HepG2 (cell line): Measurements from ENCODE around the gene HNRNPUL2. TPM values are rescaled to one million over a fixed set of nuclear protein-coding genes. Genes with fewer than 3 reads are reported as not detected.
A peak's percentile ranks its signal among the peaks of the same experiment; 100 is the strongest.

Experiments
- ARNT2 ChIP-seq: sonication (generic); formaldehyde crosslinking; IDR thresholded peaks from 2 replicates; pipeline ENCODE4 v1.8.0; 2022; ENCODE audit warnings: mild to moderate bottlenecking, low read depth, missing genetic modification reagents, moderate library complexity
- FOSL2 ChIP-seq: sonication (generic); formaldehyde crosslinking; IDR thresholded peaks from 2 replicates; pipeline ENCODE4 v1.4.0; 2020; ENCODE audit warnings: missing genetic modification reagents
- FOXK2 ChIP-seq: fragments of 450-650 bp; IDR thresholded peaks from 2 replicates; pipeline ENCODE4 v1.6.1; 2016
- KLF9 ChIP-seq: IDR thresholded peaks from 2 replicates; pipeline ENCODE4 v1.6.1; 2016; ENCODE audit warnings: low read depth
- MYNN ChIP-seq: sonication (generic); formaldehyde crosslinking; IDR thresholded peaks from 2 replicates; pipeline ENCODE4 v1.4.0; 2020; ENCODE audit warnings: mild to moderate bottlenecking, low read depth, missing genetic modification reagents
- POLR2A ChIP-seq, 2 experiments: IDR thresholded peaks; 2 replicates each; pipeline ENCODE4 v1.6.1; 2011; ENCODE audit warnings: low read depth in 2 of 2, low read length in 2 of 2, mild to moderate bottlenecking in 1 of 2, moderate library complexity in 1 of 2; ENCODE audit not compliant: insufficient read depth in 1 of 2
- REPIN1 ChIP-seq: sonication (generic); formaldehyde crosslinking; IDR thresholded peaks from 2 replicates; pipeline ENCODE4 v1.8.0; 2022; ENCODE audit warnings: missing genetic modification reagents, low read depth, mild to moderate bottlenecking, borderline replicate concordance
- RFX3 ChIP-seq: IDR thresholded peaks from 2 replicates; pipeline ENCODE4 v1.6.1; 2016; ENCODE audit warnings: missing biosample characterization, missing genetic modification reagents
- SAFB2 ChIP-seq: sonication (generic); formaldehyde crosslinking; IDR thresholded peaks from 2 replicates; pipeline ENCODE4 v1.5.1; 2020; ENCODE audit warnings: missing genetic modification reagents, low read depth, mild to moderate bottlenecking, borderline replicate concordance
- STAT5B ChIP-seq: sonication (generic); formaldehyde crosslinking; IDR thresholded peaks from 2 replicates; pipeline ENCODE4 v1.4.0; 2020; ENCODE audit warnings: missing genetic modification reagents
- TCF7 ChIP-seq: sonication (generic); IDR thresholded peaks from 2 replicates; pipeline ENCODE4 v1.6.1; 2016; ENCODE audit warnings: antibody characterized with exemption, low read depth
- TOE1 ChIP-seq: sonication (generic); formaldehyde crosslinking; IDR thresholded peaks from 2 replicates; pipeline ENCODE4 v1.4.0; 2020; ENCODE audit warnings: mild to moderate bottlenecking, missing genetic modification reagents
- ZBTB3 ChIP-seq: sonication (generic); formaldehyde crosslinking; IDR thresholded peaks from 2 replicates; pipeline ENCODE4 v1.4.0; 2020; ENCODE audit warnings: low read depth, mild to moderate bottlenecking, moderate library complexity, missing genetic modification reagents, borderline replicate concordance
- ZNF660 ChIP-seq: sonication (generic); formaldehyde crosslinking; IDR thresholded peaks from 2 replicates; pipeline ENCODE4 v1.5.1; 2020; ENCODE audit warnings: mild to moderate bottlenecking, low read depth, missing genetic modification reagents, borderline replicate concordance
- ZNF841 ChIP-seq: sonication (generic); formaldehyde crosslinking; IDR thresholded peaks from 2 replicates; pipeline ENCODE4 v1.8.1; 2023; ENCODE audit warnings: missing genetic modification reagents, borderline replicate concordance
- polyA plus RNA-seq, 8 experiments: library from polyadenylated mRNA; depleted of rRNA in 3 of 8; stranded (reverse) in 7 of 8; unstranded in 1 of 8; fragments of >200 nt; fragmentation: Illumina TruSeq in 4 of 8; extraction: Trizol in 4 of 8; gene quantifications; 2 replicates each; pipeline versions ENCODE4 v1.2.1 to v1.2.3, GENCODE V29; 2011 to 2016; ENCODE audit warnings: low read depth in 4 of 8, missing spikeins in 1 of 8, mixed read lengths in 1 of 8; ENCODE audit not compliant: insufficient read depth in 1 of 8
- total RNA-seq, 5 experiments: library from RNA; depleted of rRNA; stranded (reverse); fragments of >200 nt; fragmentation: Illumina TruSeq; extraction: Trizol; gene quantifications; 2 replicates each; pipeline ENCODE4 v1.2.3, GENCODE V29; 2016; ENCODE audit warnings: low read depth in 1 of 5
- TF ChIP-seq, protein P1 (sequence below): sonication (generic); formaldehyde crosslinking; IDR thresholded peaks from 2 replicates; pipeline ENCODE4 v1.4.0; 2020; ENCODE audit warnings: mild to moderate bottlenecking, missing genetic modification reagents
- TF ChIP-seq, protein P2 (sequence below): sonication (generic); formaldehyde crosslinking; IDR thresholded peaks from 2 replicates; pipeline ENCODE4 v1.5.1; 2020; ENCODE audit warnings: mild to moderate bottlenecking, moderate library complexity, missing genetic modification reagents
- TF ChIP-seq, protein P3 (sequence below): sonication (generic); formaldehyde crosslinking; IDR thresholded peaks from 2 replicates; pipeline ENCODE4 v1.5.0; 2020; ENCODE audit warnings: missing genetic modification reagents
- TF ChIP-seq, protein P4 (sequence below): fragments of 450-650 bp; IDR thresholded peaks from 2 replicates; pipeline ENCODE4 v1.6.1; 2017; ENCODE audit warnings: mild to moderate bottlenecking
- TF ChIP-seq, protein P5 (sequence below): sonication (generic); formaldehyde crosslinking; IDR thresholded peaks from 2 replicates; pipeline ENCODE4 v1.9.0; 2022; ENCODE audit warnings: missing genetic modification reagents, mild to moderate bottlenecking, borderline replicate concordance

The HNRNPUL2 gene
- total and polyA plus RNA-seq, 2 of the 13 experiments (the other 11 are each of a cell fraction or from before 2014, with no cell fraction given) = 8.4 to 9.6 TPM

DNA sequence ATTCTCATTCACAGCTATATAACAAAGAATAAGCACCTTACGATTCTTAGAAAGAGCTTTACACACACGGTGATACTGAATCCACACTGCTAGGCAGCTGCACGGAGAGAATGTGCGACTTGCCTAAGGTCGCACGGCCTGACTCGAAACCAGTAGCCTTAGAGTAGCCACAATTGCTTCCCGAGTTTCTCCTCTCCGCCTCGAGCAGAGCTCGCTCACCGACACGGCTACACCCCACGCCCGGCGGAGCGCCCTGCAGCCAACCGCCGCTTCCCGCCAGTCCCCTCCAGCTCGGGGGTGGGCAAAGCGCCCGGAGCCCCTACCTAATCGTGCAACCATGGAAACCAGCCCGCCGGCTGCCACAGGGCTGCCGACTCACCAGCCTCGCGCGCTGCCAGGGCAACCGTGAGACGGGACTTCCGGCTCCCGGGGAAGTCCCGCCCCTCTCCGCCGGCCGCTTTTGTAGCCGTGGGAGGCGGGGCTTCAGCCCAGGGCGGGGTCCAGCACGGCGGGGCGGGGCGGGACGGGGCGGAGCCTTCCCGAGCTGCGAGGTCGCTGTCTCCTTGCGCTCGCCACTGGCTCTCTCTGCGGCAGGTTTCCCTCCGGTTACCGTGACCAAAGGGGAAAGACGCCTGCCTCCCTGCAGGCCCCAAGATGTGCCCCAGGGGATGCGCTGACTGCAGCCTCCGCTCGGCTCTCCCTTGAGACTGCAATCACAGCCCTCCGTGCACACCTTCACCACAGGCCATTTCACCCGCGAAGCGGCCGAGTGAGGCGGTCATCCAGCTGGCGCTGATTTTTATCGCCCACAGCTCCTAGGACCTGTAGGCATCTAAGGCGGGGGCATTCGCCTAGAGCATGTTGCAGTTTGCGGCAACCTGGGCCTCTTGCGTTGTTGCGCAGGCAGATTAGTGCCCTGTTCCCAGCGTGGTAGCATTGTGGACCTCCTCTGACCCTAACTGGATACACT, 21.1 kb downstream of the HNRNPUL2 start (continued):
- TF ChIP-seq ZBTB3 (CRISPR knock-in tag) (no peak), ZNF660 (CRISPR knock-in tag) (no peak), MYNN (no peak), TCF7 (no peak), FOXK2 (no peak), KLF9 (CRISPR knock-in tag) (no peak), FOSL2 (no peak), REPIN1 (CRISPR knock-in tag) (peak; percentile 42; the same call in 1 of the 2 replicates), SAFB2 (no peak; the same call in 1 of the 2 replicates), ZNF841 (CRISPR knock-in tag) (no peak), TOE1 (CRISPR knock-in tag) (no peak), STAT5B (CRISPR knock-in tag) (no peak), POLR2A (IDR thresholded peaks at IDR 0.05; ENCODE audit: insufficient read depth in 1 of 2, low read depth in 2 of 2, low read length in 2 of 2) (peak in 1 of 2 experiments; percentile 74; a peak in 2 of 4 replicates), ARNT2 (CRISPR knock-in tag) (no peak), RFX3 (CRISPR knock-in tag) (peak; percentile 87)
- TF ChIP-seq, protein P1, sequence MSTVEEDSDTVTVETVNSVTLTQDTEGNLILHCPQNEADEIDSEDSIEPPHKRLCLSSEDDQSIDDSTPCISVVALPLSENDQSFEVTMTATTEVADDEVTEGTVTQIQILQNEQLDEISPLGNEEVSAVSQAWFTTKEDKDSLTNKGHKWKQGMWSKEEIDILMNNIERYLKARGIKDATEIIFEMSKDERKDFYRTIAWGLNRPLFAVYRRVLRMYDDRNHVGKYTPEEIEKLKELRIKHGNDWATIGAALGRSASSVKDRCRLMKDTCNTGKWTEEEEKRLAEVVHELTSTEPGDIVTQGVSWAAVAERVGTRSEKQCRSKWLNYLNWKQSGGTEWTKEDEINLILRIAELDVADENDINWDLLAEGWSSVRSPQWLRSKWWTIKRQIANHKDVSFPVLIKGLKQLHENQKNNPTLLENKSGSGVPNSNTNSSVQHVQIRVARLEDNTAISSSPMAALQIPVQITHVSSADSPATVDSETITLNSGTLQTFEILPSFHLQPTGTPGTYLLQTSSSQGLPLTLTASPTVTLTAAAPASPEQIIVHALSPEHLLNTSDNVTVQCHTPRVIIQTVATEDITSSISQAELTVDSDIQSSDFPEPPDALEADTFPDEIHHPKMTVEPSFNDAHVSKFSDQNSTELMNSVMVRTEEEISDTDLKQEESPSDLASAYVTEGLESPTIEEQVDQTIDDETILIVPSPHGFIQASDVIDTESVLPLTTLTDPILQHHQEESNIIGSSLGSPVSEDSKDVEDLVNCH (CRISPR knock-in tag) = no peak
- TF ChIP-seq, protein P2, sequence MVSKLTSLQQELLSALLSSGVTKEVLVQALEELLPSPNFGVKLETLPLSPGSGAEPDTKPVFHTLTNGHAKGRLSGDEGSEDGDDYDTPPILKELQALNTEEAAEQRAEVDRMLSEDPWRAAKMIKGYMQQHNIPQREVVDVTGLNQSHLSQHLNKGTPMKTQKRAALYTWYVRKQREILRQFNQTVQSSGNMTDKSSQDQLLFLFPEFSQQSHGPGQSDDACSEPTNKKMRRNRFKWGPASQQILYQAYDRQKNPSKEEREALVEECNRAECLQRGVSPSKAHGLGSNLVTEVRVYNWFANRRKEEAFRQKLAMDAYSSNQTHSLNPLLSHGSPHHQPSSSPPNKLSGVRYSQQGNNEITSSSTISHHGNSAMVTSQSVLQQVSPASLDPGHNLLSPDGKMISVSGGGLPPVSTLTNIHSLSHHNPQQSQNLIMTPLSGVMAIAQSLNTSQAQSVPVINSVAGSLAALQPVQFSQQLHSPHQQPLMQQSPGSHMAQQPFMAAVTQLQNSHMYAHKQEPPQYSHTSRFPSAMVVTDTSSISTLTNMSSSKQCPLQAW (CRISPR knock-in tag) = peak; percentile 82
- TF ChIP-seq, protein P3, sequence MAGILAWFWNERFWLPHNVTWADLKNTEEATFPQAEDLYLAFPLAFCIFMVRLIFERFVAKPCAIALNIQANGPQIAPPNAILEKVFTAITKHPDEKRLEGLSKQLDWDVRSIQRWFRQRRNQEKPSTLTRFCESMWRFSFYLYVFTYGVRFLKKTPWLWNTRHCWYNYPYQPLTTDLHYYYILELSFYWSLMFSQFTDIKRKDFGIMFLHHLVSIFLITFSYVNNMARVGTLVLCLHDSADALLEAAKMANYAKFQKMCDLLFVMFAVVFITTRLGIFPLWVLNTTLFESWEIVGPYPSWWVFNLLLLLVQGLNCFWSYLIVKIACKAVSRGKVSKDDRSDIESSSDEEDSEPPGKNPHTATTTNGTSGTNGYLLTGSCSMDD (CRISPR knock-in tag) = no peak
- TF ChIP-seq, protein P4, sequence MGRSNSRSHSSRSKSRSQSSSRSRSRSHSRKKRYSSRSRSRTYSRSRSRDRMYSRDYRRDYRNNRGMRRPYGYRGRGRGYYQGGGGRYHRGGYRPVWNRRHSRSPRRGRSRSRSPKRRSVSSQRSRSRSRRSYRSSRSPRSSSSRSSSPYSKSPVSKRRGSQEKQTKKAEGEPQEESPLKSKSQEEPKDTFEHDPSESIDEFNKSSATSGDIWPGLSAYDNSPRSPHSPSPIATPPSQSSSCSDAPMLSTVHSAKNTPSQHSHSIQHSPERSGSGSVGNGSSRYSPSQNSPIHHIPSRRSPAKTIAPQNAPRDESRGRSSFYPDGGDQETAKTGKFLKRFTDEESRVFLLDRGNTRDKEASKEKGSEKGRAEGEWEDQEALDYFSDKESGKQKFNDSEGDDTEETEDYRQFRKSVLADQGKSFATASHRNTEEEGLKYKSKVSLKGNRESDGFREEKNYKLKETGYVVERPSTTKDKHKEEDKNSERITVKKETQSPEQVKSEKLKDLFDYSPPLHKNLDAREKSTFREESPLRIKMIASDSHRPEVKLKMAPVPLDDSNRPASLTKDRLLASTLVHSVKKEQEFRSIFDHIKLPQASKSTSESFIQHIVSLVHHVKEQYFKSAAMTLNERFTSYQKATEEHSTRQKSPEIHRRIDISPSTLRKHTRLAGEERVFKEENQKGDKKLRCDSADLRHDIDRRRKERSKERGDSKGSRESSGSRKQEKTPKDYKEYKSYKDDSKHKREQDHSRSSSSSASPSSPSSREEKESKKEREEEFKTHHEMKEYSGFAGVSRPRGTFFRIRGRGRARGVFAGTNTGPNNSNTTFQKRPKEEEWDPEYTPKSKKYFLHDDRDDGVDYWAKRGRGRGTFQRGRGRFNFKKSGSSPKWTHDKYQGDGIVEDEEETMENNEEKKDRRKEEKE = no peak
- TF ChIP-seq, protein P5, sequence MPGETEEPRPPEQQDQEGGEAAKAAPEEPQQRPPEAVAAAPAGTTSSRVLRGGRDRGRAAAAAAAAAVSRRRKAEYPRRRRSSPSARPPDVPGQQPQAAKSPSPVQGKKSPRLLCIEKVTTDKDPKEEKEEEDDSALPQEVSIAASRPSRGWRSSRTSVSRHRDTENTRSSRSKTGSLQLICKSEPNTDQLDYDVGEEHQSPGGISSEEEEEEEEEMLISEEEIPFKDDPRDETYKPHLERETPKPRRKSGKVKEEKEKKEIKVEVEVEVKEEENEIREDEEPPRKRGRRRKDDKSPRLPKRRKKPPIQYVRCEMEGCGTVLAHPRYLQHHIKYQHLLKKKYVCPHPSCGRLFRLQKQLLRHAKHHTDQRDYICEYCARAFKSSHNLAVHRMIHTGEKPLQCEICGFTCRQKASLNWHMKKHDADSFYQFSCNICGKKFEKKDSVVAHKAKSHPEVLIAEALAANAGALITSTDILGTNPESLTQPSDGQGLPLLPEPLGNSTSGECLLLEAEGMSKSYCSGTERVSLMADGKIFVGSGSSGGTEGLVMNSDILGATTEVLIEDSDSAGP (CRISPR knock-in tag) = peak; percentile 67; the same call in 1 of the 2 replicates
